Liver (tissue), 9 donors: ENCODE data around the gene SIL1. TPM values are rescaled to one million over a fixed set of nuclear protein-coding genes. Genes with fewer than 3 reads are reported as not detected.

Experiments used
- DNase-seq: peaks from one replicate; pipeline ENCODE4 v3.0.0-alpha.2; 2017; ENCODE audit warnings: low spot score
- H3K27ac ChIP-seq, 2 donors: one replicate each; pipeline ENCODE4 v1.7.0; 2013; ENCODE audit warnings: inconsistent platforms in 2 of 2, low read length in 2 of 2, control low read depth in 1 of 2, low read depth in 1 of 2, mild to moderate bottlenecking in 1 of 2
- H3K27me3 ChIP-seq, 4 donors: one replicate each; pipeline versions ENCODE4 v1.6.1 to v1.7.0; 2013; ENCODE audit warnings: low read length in 3 of 4, inconsistent platforms in 1 of 4, mild to moderate bottlenecking in 1 of 4, moderate library complexity in 1 of 4; ENCODE audit not compliant: control insufficient read depth in 4 of 4, insufficient read depth in 4 of 4
- H3K36me3 ChIP-seq, 4 donors: one replicate each; pipeline versions ENCODE4 v1.6.1 to v1.7.0; 2013; ENCODE audit warnings: low read length in 3 of 4, mild to moderate bottlenecking in 3 of 4, low read depth in 1 of 4, moderate library complexity in 1 of 4; ENCODE audit not compliant: control insufficient read depth in 4 of 4, insufficient read depth in 3 of 4
- H3K4me1 ChIP-seq, 4 donors: one replicate each; pipeline versions ENCODE4 v1.6.1 to v1.7.0; 2013; ENCODE audit warnings: low read length in 3 of 4, mild to moderate bottlenecking in 3 of 4, moderate library complexity in 1 of 4; ENCODE audit not compliant: control insufficient read depth in 4 of 4, insufficient read depth in 4 of 4
- H3K4me3 ChIP-seq, 3 donors: one replicate each; pipeline versions ENCODE4 v1.6.1 to v1.7.0; 2013; ENCODE audit warnings: low read length in 3 of 3, control low read depth in 1 of 3, low read depth in 1 of 3, mild to moderate bottlenecking in 1 of 3
- H3K9ac ChIP-seq, 2 donors: one replicate each; pipeline ENCODE4 v1.7.0; 2013; ENCODE audit warnings: low read length in 2 of 2, mild to moderate bottlenecking in 2 of 2, moderate library complexity in 2 of 2, control low read depth in 1 of 2, low read depth in 1 of 2
- H3K9me3 ChIP-seq, 4 donors: one replicate each; pipeline versions ENCODE4 v1.6.1 to v1.7.0; 2013; ENCODE audit warnings: low read length in 3 of 4; ENCODE audit not compliant: control insufficient read depth in 4 of 4
- ATF3 ChIP-seq: IDR thresholded peaks from 2 replicates; pipeline ENCODE4 v1.6.1; 2016; ENCODE audit warnings: antibody characterized with exemption
- CTCF ChIP-seq: fragments of 150-350 bp; IDR thresholded peaks from 2 replicates; pipeline ENCODE4 v1.5.1; 2017; ENCODE audit warnings: improper control_type of control experiment, low read depth, low read length; ENCODE audit not compliant: missing input control
- EGR1 ChIP-seq, 2 donors: IDR thresholded peaks; 2 replicates each; pipeline ENCODE4 v1.6.1; 2016 to 2018; ENCODE audit warnings: antibody characterized with exemption in 2 of 2, low read depth in 2 of 2
- FOXA1 ChIP-seq: IDR thresholded peaks from 2 replicates; pipeline ENCODE4 v1.6.1; 2016; ENCODE audit warnings: antibody characterized with exemption
- FOXA2 ChIP-seq: IDR thresholded peaks from 2 replicates; pipeline ENCODE4 v1.6.1; 2016; ENCODE audit warnings: antibody characterized with exemption
- GABPA ChIP-seq, 2 donors: IDR thresholded peaks in 1 of 2; conservative IDR thresholded peaks in 1 of 2; 2 replicates each; pipeline ENCODE4 v1.6.1; 2016; ENCODE audit warnings: antibody characterized with exemption in 2 of 2, mild to moderate bottlenecking in 1 of 2, moderate library complexity in 1 of 2
- HNF4A ChIP-seq, 2 donors: conservative IDR thresholded peaks; 2 replicates each; pipeline ENCODE4 v1.6.1; 2016; ENCODE audit warnings: antibody characterized with exemption in 2 of 2, mild to moderate bottlenecking in 2 of 2
- HNF4G ChIP-seq: IDR thresholded peaks from 2 replicates; pipeline ENCODE4 v1.6.1; 2016; ENCODE audit warnings: antibody characterized with exemption
- JUND ChIP-seq, 2 donors: IDR thresholded peaks; 2 replicates each; pipeline ENCODE4 v1.6.1; 2016; ENCODE audit warnings: antibody characterized with exemption in 2 of 2
- MAX ChIP-seq: IDR thresholded peaks from 2 replicates; pipeline ENCODE4 v1.6.1; 2016; ENCODE audit warnings: antibody characterized with exemption
- NR2F2 ChIP-seq: IDR thresholded peaks from 2 replicates; pipeline ENCODE4 v1.6.1; 2016; ENCODE audit warnings: antibody characterized with exemption
- RAD21 ChIP-seq, 2 donors: IDR thresholded peaks; 2 replicates each; pipeline ENCODE4 v1.6.1; 2016; ENCODE audit warnings: antibody characterized with exemption in 2 of 2, mild to moderate bottlenecking in 2 of 2
- REST ChIP-seq: IDR thresholded peaks from 2 replicates; pipeline ENCODE4 v1.6.1; 2016; ENCODE audit warnings: antibody characterized with exemption, mild to moderate bottlenecking
- RXRA ChIP-seq, 2 donors: IDR thresholded peaks; 2 replicates each; pipeline ENCODE4 v1.6.1; 2017 to 2018; ENCODE audit warnings: antibody characterized with exemption in 2 of 2, mild to moderate bottlenecking in 1 of 2
- SP1 ChIP-seq: IDR thresholded peaks from 2 replicates; pipeline ENCODE4 v1.6.1; 2018; ENCODE audit warnings: antibody characterized with exemption, mild to moderate bottlenecking
- TAF1 ChIP-seq: conservative IDR thresholded peaks from 2 replicates; pipeline ENCODE4 v1.6.1; 2016; ENCODE audit warnings: antibody characterized with exemption, mild to moderate bottlenecking
- YY1 ChIP-seq: IDR thresholded peaks from 2 replicates; pipeline ENCODE4 v1.6.1; 2016; ENCODE audit warnings: antibody characterized with exemption, mild to moderate bottlenecking
- ZBTB33 ChIP-seq: IDR thresholded peaks from 2 replicates; pipeline ENCODE4 v1.6.1; 2016; ENCODE audit warnings: antibody characterized with exemption
- WGBS: extraction: QIAGEN DNeasy Blood & Tissue Kit; methylation state at CpG from one replicate; pipeline ENCODE4 v1.1.7; 2013; 5-methylcytosine and 5-hydroxymethylcytosine counted together
- polyA plus RNA-seq, 2 donors: library from polyadenylated mRNA; stranded (reverse) in 1 of 2; unstranded in 1 of 2; fragments of 200-250 nt in 1 of 2; fragments of >200 nt in 1 of 2; fragmentation: Nextera tagmentation in 1 of 2; extraction: Ambion mirVana in 1 of 2; gene quantifications; one replicate each; pipeline versions ENCODE4 v1.2.1 to v1.2.3, GENCODE V29; 2013 to 2015
- total RNA-seq, 2 donors: library from RNA; depleted of rRNA; stranded (reverse); fragments of >200 nt; gene quantifications; one replicate each; pipeline ENCODE4 v1.2.3, GENCODE V29; 2014
- donor health status: healthy.
- donor health status: healthy.
- donor health status: healthy.
- donor health status: healthy.
- donor health status: healthy.

The SIL1 gene
- total and polyA plus RNA-seq, 4 donors: 38.1 to 95.1 (median 76.2) TPM

- Histone ChIP-seq H3K27me3 (no peaks in the 10 kb centered on the region), H3K4me3 (no peak overlapping the region), H3K4me1 (peaks cover 0 to 3% (median 0%) of the 10 kb centered on the region in 4 donors), H3K36me3 (peaks cover 10 to 32% (median 21%) of the 10 kb centered on the region in 4 donors), H3K9ac (no peak overlapping the region), H3K27ac (no peak overlapping the region), H3K9me3 (no peaks in the 10 kb centered on the region)
- DNase-seq: no peak
- TF ChIP-seq MAX (no peak), FOXA1 (no peak), SP1 (no peak), JUND (IDR thresholded peaks at IDR 0.05) (no peak), RXRA (IDR thresholded peaks at IDR 0.05) (no peak), NR2F2 (no peak), TAF1 (no peak), ATF3 (no peak), ZBTB33 (no peak), EGR1 (IDR thresholded peaks at IDR 0.05; ENCODE audit: low read depth in 2 of 2) (no peak), HNF4A (conservative IDR thresholded peaks at IDR 0.05) (no peak), GABPA (IDR thresholded peaks at IDR 0.05 in 1 of 2, conservative IDR thresholded peaks at IDR 0.05 in 1 of 2) (no peak), REST (no peak), YY1 (no peak), CTCF (no peak), RAD21 (IDR thresholded peaks at IDR 0.05) (no peak), HNF4G (no peak), FOXA2 (no peak)
- WGBS: 100% methylated on average over 1 of the region's 1 CpG
Measured at GRCh38 chr5:138905541-138905940, 292.6 kb downstream of the SIL1 start.
